Medulla oblongata (tissue), 1 donor: Measurements from ENCODE around the gene ETS1.

ENCODE experiments used
- DNase-seq: peaks from one replicate; pipeline ENCODE4 v3.0.0-alpha.2; 2015; ENCODE audit errors: extremely low spot score

Gene ETS1

GRCh38 chr11:128618603-128619002 lies 31.2 kb upstream of the ETS1 start:
- DNase-seq = no peak

DNA sequence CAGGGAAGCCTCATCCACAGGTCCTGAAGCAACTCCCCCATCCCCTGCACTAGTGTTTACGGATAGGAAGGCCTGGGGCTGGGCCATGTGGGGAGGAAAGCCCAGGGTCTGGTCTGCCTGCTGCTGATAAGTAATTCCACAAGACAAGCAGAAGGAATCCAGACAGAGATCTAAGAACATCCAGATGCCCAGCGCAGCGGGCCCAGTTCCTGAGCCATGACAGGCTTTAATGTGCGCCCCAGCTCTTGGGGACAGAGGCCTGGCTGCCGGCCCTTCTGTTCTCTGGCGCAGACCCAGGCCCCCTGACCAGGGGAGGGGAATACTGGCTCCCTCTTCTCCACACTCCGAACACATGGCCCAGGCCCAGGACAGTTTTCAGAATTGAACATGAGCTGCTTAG lies 28.8 kb upstream of the ETS1 start:
- DNase-seq = no peak

GRCh38 chr11:128615612-128616011 lies 28.3 kb upstream of the ETS1 start:
- no peak for DNase-seq

- DNase-seq = no peak
Observed at GRCh38 chr11:128615076-128615475, 27.7 kb upstream of the ETS1 start.

DNA sequence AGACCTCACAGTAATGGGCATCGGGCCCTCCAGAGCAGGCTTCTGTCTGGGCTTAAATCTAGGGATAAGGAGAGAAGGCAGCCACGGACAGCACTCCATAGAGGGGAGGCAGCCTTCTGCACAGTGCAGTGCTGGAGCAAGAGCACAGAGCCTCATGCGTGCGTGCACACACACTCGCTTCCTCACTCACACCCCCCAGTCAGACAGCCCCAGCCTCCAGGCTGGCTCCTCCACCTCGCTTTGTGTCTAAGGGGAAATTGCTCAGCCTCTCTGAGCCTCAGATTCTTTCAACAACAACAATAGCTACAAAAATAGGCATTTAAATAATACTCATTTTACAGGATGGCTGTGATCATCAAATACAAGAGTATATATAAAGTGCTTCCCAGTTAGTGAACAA lies 26.7 kb upstream of the ETS1 start:
- DNase-seq = no peak

DNA sequence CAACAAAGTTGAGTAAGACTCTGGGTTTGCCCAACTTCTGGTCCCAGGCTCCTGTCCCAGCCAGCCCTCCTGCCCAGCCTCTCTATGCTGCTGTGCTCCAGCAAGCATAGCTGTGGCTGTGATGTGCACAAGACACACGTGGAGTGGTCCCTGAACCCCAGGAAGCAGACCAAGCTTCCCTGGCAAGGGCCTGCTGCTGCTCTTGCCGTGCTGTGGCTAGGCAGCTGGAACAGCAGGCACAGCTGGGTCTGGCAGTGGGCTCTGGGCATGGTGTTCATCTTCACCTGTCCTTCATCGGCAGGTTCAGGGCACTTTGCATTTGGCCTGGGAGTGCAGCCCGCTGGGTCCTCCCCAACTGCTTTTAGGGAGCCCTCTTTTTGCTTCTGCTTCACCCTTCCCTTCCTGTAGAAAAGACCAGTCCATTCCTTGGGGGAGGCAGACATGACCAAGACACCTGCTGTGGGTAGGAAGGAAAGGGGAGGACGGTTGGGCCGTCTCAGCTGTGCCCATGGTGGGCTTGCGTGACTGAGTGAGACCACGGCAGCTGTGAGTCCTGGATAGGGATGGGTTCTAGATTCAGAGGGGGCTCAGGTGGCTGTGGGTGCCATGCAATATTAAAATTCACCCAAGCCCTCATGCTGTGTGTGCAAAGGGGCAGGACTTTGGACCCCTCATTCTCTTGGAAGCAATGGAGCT lies 26.1 kb upstream of the ETS1 start:
- DNase-seq = no peak

DNA sequence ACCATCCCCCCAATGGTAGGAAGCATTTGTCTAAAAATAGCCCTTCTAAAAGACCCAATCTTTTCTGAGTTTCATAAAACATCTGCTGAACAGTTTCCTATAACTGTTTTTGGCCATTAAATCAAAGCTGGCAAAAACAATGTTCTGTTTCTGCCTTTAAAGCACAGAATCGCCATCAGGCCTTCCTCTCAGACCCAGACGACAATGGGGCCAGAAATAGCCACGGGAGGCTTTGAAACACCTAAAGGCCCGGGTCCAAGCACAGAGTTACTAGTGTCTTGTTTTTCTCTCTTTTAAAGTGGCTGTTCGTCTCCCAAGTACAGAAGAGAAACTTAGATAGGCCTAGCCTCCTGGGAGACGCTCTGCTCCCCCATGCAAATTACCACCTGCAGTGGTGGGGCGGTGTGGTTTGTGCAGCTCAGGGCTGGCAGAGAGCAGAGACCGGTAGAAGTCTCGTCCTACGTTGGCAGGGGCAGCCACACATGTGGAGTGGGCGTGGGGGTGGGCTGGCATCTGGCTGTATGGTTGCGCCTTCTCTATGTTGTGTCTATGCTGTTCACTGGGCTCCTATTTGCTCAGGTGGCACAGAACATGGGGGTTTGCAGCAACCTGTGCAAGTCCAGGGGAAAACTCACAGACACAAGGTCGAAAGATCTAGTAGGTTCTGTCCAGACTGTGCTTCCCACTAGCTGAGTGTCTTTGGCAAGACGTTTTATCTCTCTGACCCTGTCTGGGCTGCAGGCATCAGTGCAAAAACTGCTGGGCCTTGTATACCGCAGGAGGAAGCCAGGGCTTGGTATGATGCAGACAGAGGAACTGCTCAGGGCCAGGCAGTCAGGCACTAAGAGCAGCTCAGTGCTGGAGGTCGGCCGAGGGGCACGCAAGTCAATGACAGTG lies 23.6 kb upstream of the ETS1 start:
- DNase-seq = no peak

GRCh38 chr11:128609785-128610184 lies 22.4 kb upstream of the ETS1 start:
- DNase-seq = no peak

DNA sequence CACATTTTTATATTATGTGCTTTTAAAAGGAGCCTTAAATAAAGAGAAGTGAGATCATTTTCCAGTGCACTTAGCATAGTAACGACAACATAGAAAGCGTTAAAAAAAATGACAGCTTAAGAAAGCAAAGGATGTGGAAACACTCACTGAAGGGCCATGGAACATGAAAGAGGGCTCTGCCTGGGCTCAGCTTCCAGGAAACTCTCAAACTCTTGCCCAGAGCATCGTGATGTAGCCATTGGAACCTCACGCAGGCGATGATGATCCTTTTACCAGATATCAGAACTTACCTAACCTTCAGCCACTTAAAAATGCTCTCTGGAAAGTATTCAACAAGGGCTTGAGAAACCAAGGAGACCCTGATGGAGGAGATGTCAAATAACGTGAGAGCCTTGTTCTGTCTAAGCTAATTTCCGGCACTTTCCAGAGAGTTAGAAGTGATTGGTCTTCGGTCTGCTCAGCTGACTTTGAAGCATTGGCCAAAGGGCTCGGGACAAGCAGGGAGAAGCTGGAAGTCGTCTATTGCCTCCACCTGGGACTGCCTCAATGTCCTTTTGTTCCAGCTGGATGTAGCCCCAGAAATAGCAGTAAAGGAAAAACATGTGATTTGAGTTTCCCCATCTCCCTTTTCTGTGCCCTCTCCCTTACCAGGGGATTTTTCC lies 21.5 kb upstream of the ETS1 start:
- no peak for DNase-seq

GRCh38 chr11:128607819-128608218 lies 20.5 kb upstream of the ETS1 start:
- no peak for DNase-seq

GRCh38 chr11:128604723-128605122 lies 17.4 kb upstream of the ETS1 start:
- no peak for DNase-seq

- DNase-seq = peak; percentile 6
Observed at GRCh38 chr11:128603752-128604414, 16.5 kb upstream of the ETS1 start.

GRCh38 chr11:128603003-128603696 lies 15.8 kb upstream of the ETS1 start:
- peak; percentile 46 for DNase-seq

- DNase-seq = no peak
Observed at GRCh38 chr11:128599729-128600128, 12.4 kb upstream of the ETS1 start.

DNA sequence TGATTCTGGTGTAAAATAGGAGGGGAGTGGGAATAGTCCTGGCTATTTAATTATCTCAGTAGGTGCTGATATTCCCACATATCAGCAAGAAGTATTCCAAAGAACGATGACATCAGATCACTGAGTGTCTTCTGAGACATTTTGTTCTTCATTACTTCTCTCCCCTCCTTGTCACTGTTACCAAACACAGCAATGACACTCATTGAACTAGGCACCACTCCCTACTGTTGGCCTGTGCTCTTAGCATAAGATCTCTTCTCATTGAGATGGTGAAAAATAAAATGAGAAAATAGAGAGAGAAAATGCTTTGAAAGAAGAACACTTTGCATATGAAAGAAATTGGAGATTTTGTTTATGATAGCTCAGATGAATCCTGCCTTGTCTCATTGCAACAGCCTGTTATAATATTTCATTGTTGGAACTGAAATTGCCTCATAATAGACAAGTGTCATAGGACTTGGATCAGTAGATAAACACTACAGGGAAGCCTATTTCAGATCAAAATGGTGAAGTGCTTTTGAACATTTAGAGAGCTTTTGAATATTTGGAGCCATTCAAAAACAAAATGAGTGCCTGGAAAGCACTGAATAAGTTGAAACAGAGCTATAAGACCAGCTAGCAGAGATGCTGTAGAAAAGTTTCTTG lies 11.3 kb upstream of the ETS1 start:
- no peak for DNase-seq

DNA sequence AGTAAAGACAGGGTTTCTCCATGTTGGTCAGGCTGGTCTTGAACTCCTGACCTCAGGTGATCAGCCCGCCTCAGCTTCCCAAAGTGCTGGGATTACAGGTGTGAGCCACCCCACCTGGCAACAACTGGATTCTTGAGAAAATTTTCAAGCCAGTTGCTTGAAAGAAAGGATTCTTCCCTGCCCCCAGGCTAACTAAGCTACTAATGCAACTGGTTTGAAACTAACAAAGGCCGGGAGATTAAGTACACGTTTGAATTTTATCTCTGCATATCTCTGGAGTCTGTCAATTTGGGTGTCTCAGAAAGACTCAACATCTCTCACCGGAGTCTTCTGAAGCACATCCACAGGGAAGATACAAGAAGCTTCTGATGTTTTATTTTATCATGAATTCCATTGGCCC lies 10.7 kb upstream of the ETS1 start:
- no peak for DNase-seq

DNA sequence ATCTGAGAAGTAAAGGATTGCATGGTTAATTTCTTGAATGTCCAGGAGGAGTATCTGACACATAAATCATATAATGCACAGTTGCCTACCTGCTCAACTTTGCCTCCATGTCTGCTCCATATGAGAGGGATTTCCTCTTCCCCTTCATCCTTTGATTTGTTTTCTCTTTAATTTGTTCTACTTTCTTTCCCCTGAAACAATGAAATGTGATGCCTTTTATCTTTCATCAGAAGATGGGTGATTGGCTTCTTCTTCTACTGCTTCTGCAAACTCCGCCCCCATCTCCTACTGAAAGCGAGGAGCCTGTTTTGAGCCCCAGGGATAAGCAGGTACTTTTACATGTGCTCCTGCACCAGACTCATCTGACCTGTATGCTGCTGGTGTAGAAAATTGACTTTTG lies 9.9 kb upstream of the ETS1 start:
- no peak for DNase-seq

- DNase-seq = no peak
Observed at GRCh38 chr11:128596250-128596649, 8.9 kb upstream of the ETS1 start.

GRCh38 chr11:128595775-128596174 lies 8.4 kb upstream of the ETS1 start:
- no peak for DNase-seq

DNA sequence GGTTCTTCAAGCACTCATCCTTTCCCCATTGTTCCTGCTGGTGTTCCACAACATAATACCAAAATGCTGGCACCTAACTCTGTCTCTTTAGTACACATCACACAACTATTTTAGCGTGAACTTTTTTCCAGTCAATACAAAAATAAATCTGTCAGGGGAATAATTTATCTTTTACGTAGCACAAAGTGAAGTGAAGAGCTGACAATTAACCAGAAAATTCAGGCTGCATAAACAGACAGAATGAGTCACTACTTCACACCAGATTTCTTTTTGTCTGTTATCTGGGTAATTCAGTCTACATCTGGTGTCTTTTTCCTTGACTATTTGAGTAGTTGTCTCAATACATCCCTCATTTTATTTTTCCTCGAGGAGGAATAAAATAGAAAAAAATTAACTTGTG lies 7.9 kb upstream of the ETS1 start:
- no peak for DNase-seq

DNA sequence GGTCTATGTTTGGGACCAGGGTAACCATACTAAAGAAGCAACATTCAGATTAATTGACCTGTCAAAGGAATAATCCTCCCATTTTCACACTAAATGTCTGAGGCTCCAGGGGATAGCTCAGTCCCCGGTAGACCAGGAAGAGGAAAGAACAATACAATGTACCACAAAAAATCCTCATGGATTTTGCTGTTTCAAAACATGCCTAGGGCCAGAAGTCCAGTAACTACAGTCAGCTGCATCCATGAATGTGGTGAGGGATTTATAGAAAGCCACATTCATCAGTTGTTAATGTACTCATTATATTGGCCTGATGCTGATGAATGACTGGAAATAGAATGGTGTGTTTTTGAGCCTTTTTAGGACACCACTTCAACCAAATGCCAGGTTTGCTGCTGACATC lies 6.9 kb upstream of the ETS1 start:
- DNase-seq = no peak
